ENCODE data around the gene SLC1A1. TPM values are rescaled to one million over a fixed set of nuclear protein-coding genes. Genes with fewer than 3 reads are reported as not detected.

The SLC1A1 gene
- total and polyA plus RNA-seq, 11 donors = 1.0 to 4.6 (median 1.9) TPM

GRCh38 chr9:4494332-4494731 is 4.1 kb downstream of the SLC1A1 start:
- intact Hi-C loops (cut with DNase I) = loop anchor here in 5 of 10 donors (5.0 to 10.0 kb wide), 4 partner anchors 53 to 108 kb away; no protein-coding TSS in a partner anchor
- Histone ChIP-seq H3K4me3 (no peak overlapping the region), H3K36me3 (no peaks in the 10 kb centered on the region), H3K27me3 (peaks cover 0 to 24% (median 0%) of the 10 kb centered on the region in 9 donors), H3K27ac (no peak overlapping the region), H3K9me3 (no peaks in the 10 kb centered on the region), H3K4me1 (peaks cover 0 to 21% (median 7%) of the 10 kb centered on the region in 12 donors)
- no peak for DNase-seq
- TF ChIP-seq, protein P1, sequence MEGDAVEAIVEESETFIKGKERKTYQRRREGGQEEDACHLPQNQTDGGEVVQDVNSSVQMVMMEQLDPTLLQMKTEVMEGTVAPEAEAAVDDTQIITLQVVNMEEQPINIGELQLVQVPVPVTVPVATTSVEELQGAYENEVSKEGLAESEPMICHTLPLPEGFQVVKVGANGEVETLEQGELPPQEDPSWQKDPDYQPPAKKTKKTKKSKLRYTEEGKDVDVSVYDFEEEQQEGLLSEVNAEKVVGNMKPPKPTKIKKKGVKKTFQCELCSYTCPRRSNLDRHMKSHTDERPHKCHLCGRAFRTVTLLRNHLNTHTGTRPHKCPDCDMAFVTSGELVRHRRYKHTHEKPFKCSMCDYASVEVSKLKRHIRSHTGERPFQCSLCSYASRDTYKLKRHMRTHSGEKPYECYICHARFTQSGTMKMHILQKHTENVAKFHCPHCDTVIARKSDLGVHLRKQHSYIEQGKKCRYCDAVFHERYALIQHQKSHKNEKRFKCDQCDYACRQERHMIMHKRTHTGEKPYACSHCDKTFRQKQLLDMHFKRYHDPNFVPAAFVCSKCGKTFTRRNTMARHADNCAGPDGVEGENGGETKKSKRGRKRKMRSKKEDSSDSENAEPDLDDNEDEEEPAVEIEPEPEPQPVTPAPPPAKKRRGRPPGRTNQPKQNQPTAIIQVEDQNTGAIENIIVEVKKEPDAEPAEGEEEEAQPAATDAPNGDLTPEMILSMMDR (IDR thresholded peaks at IDR 0.05) = no peak
- 73 to 78% (median 77%) methylated on average over 2 of the region's 2 CpGs for WGBS, 4 donors
- no peak for ATAC-seq

DNA sequence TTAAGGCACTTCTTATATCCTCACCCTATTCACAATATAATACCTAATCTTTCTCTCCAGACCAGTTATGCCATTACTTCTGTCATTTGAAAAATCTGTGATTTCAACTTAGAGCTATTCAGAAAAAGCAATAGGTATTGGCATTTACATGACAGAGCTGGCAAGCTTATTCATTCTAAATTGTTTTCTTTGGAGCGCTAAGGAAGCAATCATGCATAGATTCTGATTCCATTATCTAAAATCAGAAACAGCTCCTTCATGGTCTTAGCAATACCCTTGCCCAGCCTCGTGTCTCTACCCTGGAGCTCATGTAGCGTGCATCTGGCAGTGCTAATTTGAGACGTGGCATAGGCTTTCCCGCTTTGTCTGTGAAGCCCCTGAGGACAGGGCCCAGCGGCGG is 4.5 kb downstream of the SLC1A1 start:
- no peak overlapping the region for H3K27ac ChIP-seq
- no peak for TF ChIP-seq POLR2A (IDR thresholded peaks at IDR 0.05)
- TF ChIP-seq, protein P1 (IDR thresholded peaks at IDR 0.05) = no peak
- no peaks in the 10 kb centered on the region for H3K9me3 ChIP-seq
- H3K36me3 ChIP-seq = no peaks in the 10 kb centered on the region
- H3K27me3 ChIP-seq = peaks cover 0 to 21% (median 0%) of the 10 kb centered on the region in 9 donors
- 94 to 100% (median 95%) methylated on average over 6 to 7 of the region's 7 CpGs for WGBS, 4 donors
- ATAC-seq (no peak), DNase-seq (no peak)
- intact Hi-C loops (cut with DNase I) = loop anchor here in 5 of 10 donors (5.0 to 10.0 kb wide), 4 partner anchors 52 to 107 kb away; no protein-coding TSS in a partner anchor
- peaks cover 0 to 17% (median 6%) of the 10 kb centered on the region in 12 donors for H3K4me1 ChIP-seq
- no peak overlapping the region for H3K4me3 ChIP-seq

GRCh38 chr9:4495537-4495936 is 5.3 kb downstream of the SLC1A1 start:
- WGBS, 4 donors = 87 to 94% (median 89%) methylated on average over 4 of the region's 4 CpGs
- Histone ChIP-seq H3K36me3 (no peaks in the 10 kb centered on the region), H3K27ac (no peak overlapping the region), H3K4me1 (peaks cover 0 to 13% (median 6%) of the 10 kb centered on the region in 12 donors), H3K27me3 (peaks cover 0 to 15% (median 0%) of the 10 kb centered on the region in 9 donors), H3K9me3 (no peaks in the 10 kb centered on the region), H3K4me3 (no peak overlapping the region)
- DNase-seq (no peak), ATAC-seq (no peak)
- intact Hi-C loops (cut with DNase I) = loop anchor here in 2 of 10 donors (10.0 kb wide), 1 partner anchor 59 kb away; no protein-coding TSS in a partner anchor
- TF ChIP-seq, protein P1 (IDR thresholded peaks at IDR 0.05) = no peak
- TF ChIP-seq POLR2A (IDR thresholded peaks at IDR 0.05) = no peak

DNA sequence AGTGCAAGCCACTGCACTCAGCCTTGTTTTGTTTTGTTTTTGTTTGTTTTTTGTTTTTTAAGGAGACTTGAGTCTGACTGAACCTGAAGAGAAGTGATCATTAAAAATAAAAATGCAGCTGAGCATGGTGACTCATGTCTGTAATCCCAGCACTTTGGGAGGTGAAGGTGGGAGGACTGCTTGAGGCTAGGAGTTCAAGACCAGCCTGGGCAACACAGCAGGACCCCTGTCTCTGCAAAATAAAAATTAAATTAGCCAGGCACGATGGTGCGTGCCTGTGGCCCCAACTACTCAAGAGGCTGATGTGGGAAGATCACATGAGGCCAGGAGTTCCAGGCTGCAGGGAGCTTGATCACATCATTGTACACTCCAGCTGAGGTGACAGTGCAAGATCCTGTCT is 6.2 kb downstream of the SLC1A1 start:
- Histone ChIP-seq H3K9me3 (no peaks in the 10 kb centered on the region), H3K36me3 (no peaks in the 10 kb centered on the region), H3K27ac (no peak overlapping the region), H3K27me3 (peaks cover 0 to 5% (median 0%) of the 10 kb centered on the region in 9 donors), H3K4me3 (no peak overlapping the region), H3K4me1 (peaks cover 0 to 4% (median under 1%) of the 10 kb centered on the region in 12 donors)
- TF ChIP-seq POLR2A (IDR thresholded peaks at IDR 0.05) = no peak
- TF ChIP-seq, protein P1 (IDR thresholded peaks at IDR 0.05) = no peak
- DNase-seq = no peak
- no peak for ATAC-seq
- WGBS, 4 donors = 92 to 95% (median 94%) methylated on average over 2 of the region's 2 CpGs
- intact Hi-C loops (cut with DNase I) = loop anchor here in 2 of 10 donors (10.0 kb wide), 1 partner anchor 58 kb away; no protein-coding TSS in a partner anchor

Measured in heart left ventricle (tissue), 16 donors.